ENCODE data around the gene AUH. TPM values are rescaled to one million over a fixed set of nuclear protein-coding genes. Genes with fewer than 3 reads are reported as not detected.
A peak's percentile ranks its signal among the peaks of the same experiment; 100 is the strongest.

AUH gene
- total and polyA plus RNA-seq, 7 donors, result 9.9 to 20.6 (median 14.1) TPM

- Histone ChIP-seq H3K36me3 (ENCODE audit: insufficient read depth in 1 of 2, low read depth in 1 of 2) (peaks cover 3 to 36% of the 10 kb centered on the region in 2 donors), H3K27ac (no peak overlapping the region), H3K9me3 (no peaks in the 10 kb centered on the region), H3K4me1 (peaks cover 44% of the 10 kb centered on the region), H3K4me3 (peak overlapping the region; percentile 99), H3K27me3 (ENCODE audit: insufficient read depth in 3 of 3, low read length in 2 of 3) (no peaks in the 10 kb centered on the region)
- no peak for ATAC-seq
- intact Hi-C loops (cut with DNase I), result loop anchor here in 1 of 2 donors (10.0 kb wide), 1 partner anchor 164 kb away; no protein-coding TSS in a partner anchor
- no peak for DNase-seq
- TF ChIP-seq CTCF (IDR thresholded peaks at IDR 0.05), result no peak
- WGBS, 3 donors, result 58 to 79% (median 63%) methylated on average over 2 of the region's 2 CpGs
Measured at GRCh38 chr9:91359083-91359482, 2.6 kb downstream of the AUH start.

- Histone ChIP-seq H3K4me1 (peaks cover 29% of the 10 kb centered on the region), H3K36me3 (ENCODE audit: insufficient read depth in 1 of 2, low read depth in 1 of 2) (peaks cover 3 to 78% of the 10 kb centered on the region in 2 donors), H3K27me3 (ENCODE audit: insufficient read depth in 3 of 3, low read length in 2 of 3) (no peaks in the 10 kb centered on the region), H3K9me3 (no peaks in the 10 kb centered on the region), H3K27ac (no peak overlapping the region), H3K4me3 (no peak overlapping the region)
- no peak for TF ChIP-seq CTCF (IDR thresholded peaks at IDR 0.05)
- intact Hi-C loops (cut with DNase I), result loop anchor here in 1 of 2 donors (10.0 kb wide), 1 partner anchor 160 kb away; no protein-coding TSS in a partner anchor
- ATAC-seq, result no peak
- WGBS, 3 donors, result 84% methylated on average over 1 of the region's 1 CpG
- no peak for DNase-seq
Measured at GRCh38 chr9:91354881-91355280, 6.8 kb downstream of the AUH start.

GRCh38 chr9:91349115-91349555 lies 12.6 kb downstream of the AUH start:
- H3K27ac ChIP-seq, result no peak overlapping the region
- H3K27me3 ChIP-seq (ENCODE audit: insufficient read depth in 3 of 3, low read length in 2 of 3), result no peaks in the 10 kb centered on the region
- peaks cover 0 to 53% of the 10 kb centered on the region in 2 donors for H3K36me3 ChIP-seq (ENCODE audit: insufficient read depth in 1 of 2, low read depth in 1 of 2)
- no peak overlapping the region for H3K4me3 ChIP-seq
- no peaks in the 10 kb centered on the region for H3K9me3 ChIP-seq
- WGBS, 3 donors, result 88 to 95% (median 89%) methylated on average over 3 of the region's 3 CpGs
- no peak for DNase-seq
- H3K4me1 ChIP-seq, result peaks cover 9% of the 10 kb centered on the region
- TF ChIP-seq CTCF (IDR thresholded peaks at IDR 0.05), result no peak
- intact Hi-C loops (cut with DNase I), result loop anchor here in 1 of 2 donors (10.0 kb wide), 1 partner anchor 434 kb away; no protein-coding TSS in a partner anchor
- ATAC-seq, result no peak

GRCh38 chr9:91348191-91348807 lies 13.4 kb downstream of the AUH start:
- DNase-seq (no peak), ATAC-seq (no peak)
- Histone ChIP-seq H3K36me3 (ENCODE audit: insufficient read depth in 1 of 2, low read depth in 1 of 2) (peaks cover 0 to 44% of the 10 kb centered on the region in 2 donors), H3K27me3 (ENCODE audit: insufficient read depth in 3 of 3, low read length in 2 of 3) (no peaks in the 10 kb centered on the region), H3K4me1 (peaks cover 9% of the 10 kb centered on the region), H3K9me3 (no peaks in the 10 kb centered on the region), H3K4me3 (no peak overlapping the region), H3K27ac (no peak overlapping the region)
- 55 to 76% (median 61%) methylated on average over 6 of the region's 6 CpGs for WGBS, 3 donors
- intact Hi-C loops (cut with DNase I), result loop anchor here in 1 of 2 donors (10.0 kb wide), 1 partner anchor 433 kb away; no protein-coding TSS in a partner anchor
- no peak for TF ChIP-seq CTCF (IDR thresholded peaks at IDR 0.05)

All from psoas muscle (tissue), 8 donors.